Gastroesophageal sphincter (tissue), 4 donors: ENCODE results near the gene KAT8. TPM values are rescaled to one million over a fixed set of nuclear protein-coding genes. Genes with fewer than 3 reads are reported as not detected.
A peak's percentile ranks its signal among the peaks of the same experiment; 100 is the strongest.
"Not testable (repeated sequence)": the region's sequence is repeated elsewhere in the genome, so short reads cannot be mapped to it uniquely, and the experiment has no call there.

Experiments used
- ATAC-seq: fragments of 150-250 bp; one replicate; pipeline ENCODE4 v1.9.1; 2016; ENCODE audit warnings: mild to moderate bottlenecking, moderate library complexity
- H3K27ac ChIP-seq, 4 donors: fragments of 200-600 bp; sonication (generic) in 3 of 4; 1 replicate in 3 of 4; 2 replicates in 1 of 4; pipeline ENCODE4 v1.5.1; 2016 to 2019
- H3K27me3 ChIP-seq: fragments of 200-600 bp; sonication (generic); one replicate; pipeline ENCODE4 v1.5.1; 2019
- H3K36me3 ChIP-seq, 2 donors: fragments of 200-600 bp; sonication (generic); one replicate each; pipeline ENCODE4 v1.5.1; 2019; ENCODE audit warnings: control low read depth in 1 of 2
- H3K4me1 ChIP-seq, 3 donors: fragments of 200-600 bp; sonication (generic); 1 replicate in 2 of 3; 2 replicates in 1 of 3; pipeline ENCODE4 v1.5.1; 2016 to 2019; ENCODE audit warnings: control low read depth in 2 of 3
- H3K4me3 ChIP-seq, 2 donors: fragments of 200-600 bp; sonication (generic); one replicate each; pipeline ENCODE4 v1.5.1; 2019; ENCODE audit warnings: mild to moderate bottlenecking in 1 of 2, moderate library complexity in 1 of 2
- H3K9me3 ChIP-seq, 3 donors: fragments of 200-600 bp; sonication (generic); one replicate each; pipeline ENCODE4 v1.5.1; 2017 to 2019; ENCODE audit warnings: control low read depth in 2 of 3
- EP300 ChIP-seq: sonication (generic); formaldehyde crosslinking; IDR thresholded peaks from one replicate; pipeline ENCODE4 v1.6.1; 2017; ENCODE audit warnings: antibody characterized with exemption, mild to moderate bottlenecking
- POLR2A ChIP-seq, 2 donors: fragments of 450-650 bp; IDR thresholded peaks; one replicate each; pipeline ENCODE4 v1.6.1; 2017; ENCODE audit warnings: antibody characterized with exemption in 2 of 2, mild to moderate bottlenecking in 2 of 2, moderate library complexity in 1 of 2
- POLR2AphosphoS5 ChIP-seq: sonication (generic); formaldehyde crosslinking; IDR thresholded peaks from one replicate; pipeline ENCODE4 v1.6.1; 2017; ENCODE audit warnings: antibody characterized with exemption
- WGBS, 2 donors: methylation state at CpG; one replicate each; pipeline ENCODE4 v1.1.5; 2018; ENCODE audit warnings: low coverage in 1 of 2; 5-methylcytosine and 5-hydroxymethylcytosine counted together
- total RNA-seq, 4 donors: library from RNA; depleted of rRNA; stranded (reverse); fragments of >200 nt; gene quantifications; one replicate each; pipeline ENCODE4 v1.1.0, GENCODE V29; 2016
- TF ChIP-seq, protein P1 (sequence below), 4 experiments: fragments of 200-600 bp in 2 of 4; fragments of 450-650 bp in 2 of 4; sonication (generic) in 1 of 4; IDR thresholded peaks; one replicate each; pipeline ENCODE4 v1.5.1; 2017 to 2019; ENCODE audit warnings: antibody characterized with exemption in 4 of 4, mild to moderate bottlenecking in 2 of 4, moderate library complexity in 2 of 4

The KAT8 gene
- total RNA-seq, 4 donors from 2014 or later = 65.6 to 81.4 (median 72.3) TPM

DNA sequence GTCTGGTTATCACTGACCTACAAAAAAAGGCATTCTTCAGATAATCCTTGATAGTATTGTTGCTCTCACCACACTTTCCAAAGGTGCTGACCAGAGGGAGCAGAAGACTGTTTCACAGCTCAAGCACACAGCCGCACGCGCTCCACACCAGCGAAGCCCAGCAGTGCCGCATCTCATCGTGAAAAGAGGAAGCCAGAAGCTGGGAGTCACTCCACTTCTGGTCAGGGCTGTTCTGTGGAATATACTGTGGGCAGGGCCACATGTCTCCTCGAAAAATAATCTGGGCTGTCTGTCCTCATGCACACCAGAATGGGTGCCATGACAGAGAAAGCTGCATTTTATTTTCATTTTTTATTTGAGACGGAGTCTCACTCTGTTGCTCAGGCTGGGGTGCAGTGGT, 39.7 kb downstream of the KAT8 start:
- WGBS, 2 donors = 61 to 68% methylated on average over 2 to 3 of the region's 8 CpGs
- Histone ChIP-seq H3K9me3 (no peaks in the 10 kb centered on the region), H3K4me3 (no peak overlapping the region), H3K27ac (no peak overlapping the region), H3K36me3 (no peaks in the 10 kb centered on the region), H3K27me3 (peaks cover 14% of the 10 kb centered on the region), H3K4me1 (no peaks in the 10 kb centered on the region)
- TF ChIP-seq, protein P1, sequence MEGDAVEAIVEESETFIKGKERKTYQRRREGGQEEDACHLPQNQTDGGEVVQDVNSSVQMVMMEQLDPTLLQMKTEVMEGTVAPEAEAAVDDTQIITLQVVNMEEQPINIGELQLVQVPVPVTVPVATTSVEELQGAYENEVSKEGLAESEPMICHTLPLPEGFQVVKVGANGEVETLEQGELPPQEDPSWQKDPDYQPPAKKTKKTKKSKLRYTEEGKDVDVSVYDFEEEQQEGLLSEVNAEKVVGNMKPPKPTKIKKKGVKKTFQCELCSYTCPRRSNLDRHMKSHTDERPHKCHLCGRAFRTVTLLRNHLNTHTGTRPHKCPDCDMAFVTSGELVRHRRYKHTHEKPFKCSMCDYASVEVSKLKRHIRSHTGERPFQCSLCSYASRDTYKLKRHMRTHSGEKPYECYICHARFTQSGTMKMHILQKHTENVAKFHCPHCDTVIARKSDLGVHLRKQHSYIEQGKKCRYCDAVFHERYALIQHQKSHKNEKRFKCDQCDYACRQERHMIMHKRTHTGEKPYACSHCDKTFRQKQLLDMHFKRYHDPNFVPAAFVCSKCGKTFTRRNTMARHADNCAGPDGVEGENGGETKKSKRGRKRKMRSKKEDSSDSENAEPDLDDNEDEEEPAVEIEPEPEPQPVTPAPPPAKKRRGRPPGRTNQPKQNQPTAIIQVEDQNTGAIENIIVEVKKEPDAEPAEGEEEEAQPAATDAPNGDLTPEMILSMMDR (IDR thresholded peaks at IDR 0.05) = no peak
- TF ChIP-seq EP300 (no peak), POLR2AphosphoS5 (no peak), POLR2A (IDR thresholded peaks at IDR 0.05) (no peak)
- ATAC-seq = no peak

DNA sequence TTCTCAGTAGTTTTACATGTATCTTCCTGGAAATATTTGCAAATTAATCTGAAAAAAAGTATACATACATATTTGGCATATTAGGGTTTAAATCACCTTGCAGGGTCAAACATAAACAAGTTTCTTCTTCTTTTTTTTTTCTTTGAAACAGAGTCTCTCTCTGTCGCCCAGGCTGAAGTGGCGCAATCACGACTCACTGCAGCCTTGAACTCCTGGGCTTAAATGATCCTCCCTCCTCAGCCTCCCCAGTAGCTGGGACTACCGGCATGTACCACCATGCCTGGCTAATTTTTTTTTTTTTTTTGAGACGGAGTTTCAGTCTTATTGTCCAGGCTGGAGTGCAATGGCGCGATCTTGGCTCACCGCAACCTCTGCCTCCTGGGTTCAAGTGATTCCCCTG, 49.9 kb downstream of the KAT8 start:
- Histone ChIP-seq H3K36me3 (no peaks in the 10 kb centered on the region), H3K4me1 (no peaks in the 10 kb centered on the region), H3K27me3 (no peaks in the 10 kb centered on the region), H3K9me3 (no peaks in the 10 kb centered on the region), H3K4me3 (no peak overlapping the region), H3K27ac (no peak overlapping the region)
- TF ChIP-seq POLR2A (IDR thresholded peaks at IDR 0.05) (no peak), POLR2AphosphoS5 (no peak), EP300 (no peak)
- TF ChIP-seq, protein P1 (IDR thresholded peaks at IDR 0.05) = no peak
- ATAC-seq = no peak
- 88% methylated on average over 7 of the region's 8 CpGs; no CpG with 5 or more reads in 1 of the 2 donors for WGBS, 2 donors

DNA sequence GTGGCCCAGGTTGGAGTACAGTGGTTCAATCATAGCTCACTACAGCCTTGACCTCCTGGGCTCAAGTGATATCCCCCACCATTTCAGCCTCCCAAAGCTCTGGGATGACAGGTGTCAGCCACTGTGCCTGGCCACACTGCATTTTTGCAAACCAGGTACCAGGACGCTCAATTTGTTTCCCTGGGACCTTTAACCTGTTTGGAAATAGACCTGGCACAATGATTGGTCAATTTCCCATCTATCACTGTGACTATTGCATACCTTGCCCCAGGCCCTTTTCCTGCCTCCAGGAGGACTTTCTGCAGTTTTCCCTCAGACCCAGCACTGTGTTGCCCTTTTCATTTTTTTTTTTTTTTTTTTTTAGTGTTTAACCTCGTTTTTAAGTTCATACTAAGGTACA, 51.4 kb downstream of the KAT8 start:
- Histone ChIP-seq H3K4me1 (no peaks in the 10 kb centered on the region), H3K9me3 (no peaks in the 10 kb centered on the region), H3K27me3 (no peaks in the 10 kb centered on the region), H3K4me3 (no peak overlapping the region), H3K36me3 (no peaks in the 10 kb centered on the region), H3K27ac (no peak overlapping the region)
- ATAC-seq = no peak
- TF ChIP-seq POLR2AphosphoS5 = no peak
- TF ChIP-seq POLR2A (IDR thresholded peaks at IDR 0.05) = no peak
- no peak for TF ChIP-seq EP300
- WGBS, 2 donors = 18 to 67% methylated on average over 1 to 2 of the region's 2 CpGs

DNA sequence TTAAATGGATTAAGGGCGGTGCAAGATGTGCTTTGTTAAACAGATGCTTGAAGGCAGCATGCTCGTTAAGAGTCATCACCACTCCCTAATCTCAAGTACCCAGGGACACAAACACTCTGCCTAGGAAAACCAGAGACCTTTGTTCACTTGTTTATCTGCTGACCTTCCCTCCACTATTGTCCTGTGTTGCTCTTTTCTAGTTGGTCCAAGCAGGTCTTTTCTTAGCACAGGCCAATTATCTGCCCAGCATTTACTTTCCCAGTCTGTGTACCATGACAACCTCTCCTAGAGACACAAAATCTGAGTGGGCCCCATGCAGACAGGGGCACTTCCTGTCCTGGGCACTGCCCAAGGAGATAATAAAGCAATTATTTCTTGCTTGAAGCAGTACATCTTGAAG, 52.6 kb downstream of the KAT8 start:
- not testable (repeated sequence) for H3K4me3 ChIP-seq, H3K27ac ChIP-seq, H3K36me3 ChIP-seq

DNA sequence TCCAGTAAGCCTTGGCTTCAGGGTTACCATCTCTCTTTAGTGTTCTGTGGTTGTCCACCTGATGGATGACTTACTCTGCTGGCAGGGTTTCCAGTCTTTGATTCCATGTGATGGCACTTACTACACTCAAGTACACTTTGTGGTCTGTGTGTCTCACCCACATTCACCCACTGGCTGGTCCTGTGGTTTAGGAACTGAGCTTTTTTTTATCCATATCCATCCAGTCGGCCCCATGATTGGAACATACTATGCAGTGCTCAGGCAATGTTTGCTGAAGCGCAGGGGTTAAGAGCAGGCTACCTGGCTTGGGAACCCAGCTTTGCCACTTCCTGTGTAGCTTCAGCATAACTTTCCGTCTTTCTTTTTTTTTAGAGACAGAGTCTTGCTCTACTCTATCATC, 59.7 kb downstream of the KAT8 start:
- no peak overlapping the region for H3K27ac ChIP-seq
- H3K9me3 ChIP-seq = no peaks in the 10 kb centered on the region
- TF ChIP-seq POLR2A (IDR thresholded peaks at IDR 0.05) (no peak), EP300 (no peak), POLR2AphosphoS5 (no peak)
- TF ChIP-seq, protein P1 (IDR thresholded peaks at IDR 0.05) = no peak
- no peak for ATAC-seq
- H3K36me3 ChIP-seq = peaks cover 0 to under 1% of the 10 kb centered on the region in 2 donors
- H3K27me3 ChIP-seq = no peaks in the 10 kb centered on the region
- no peak overlapping the region for H3K4me3 ChIP-seq
- WGBS, 2 donors = 80 to 82% methylated on average over 2 to 3 of the region's 3 CpGs
- peaks cover 0 to 23% (median 14%) of the 10 kb centered on the region in 3 donors for H3K4me1 ChIP-seq

More for the DNA sequence above, 52.6 kb downstream of the KAT8 start:
- no CpG with 5 or more reads among the region's 2 CpGs for WGBS, 2 donors
- not testable (repeated sequence) for H3K27me3 ChIP-seq, H3K9me3 ChIP-seq, ATAC-seq, H3K4me1 ChIP-seq

DNA sequence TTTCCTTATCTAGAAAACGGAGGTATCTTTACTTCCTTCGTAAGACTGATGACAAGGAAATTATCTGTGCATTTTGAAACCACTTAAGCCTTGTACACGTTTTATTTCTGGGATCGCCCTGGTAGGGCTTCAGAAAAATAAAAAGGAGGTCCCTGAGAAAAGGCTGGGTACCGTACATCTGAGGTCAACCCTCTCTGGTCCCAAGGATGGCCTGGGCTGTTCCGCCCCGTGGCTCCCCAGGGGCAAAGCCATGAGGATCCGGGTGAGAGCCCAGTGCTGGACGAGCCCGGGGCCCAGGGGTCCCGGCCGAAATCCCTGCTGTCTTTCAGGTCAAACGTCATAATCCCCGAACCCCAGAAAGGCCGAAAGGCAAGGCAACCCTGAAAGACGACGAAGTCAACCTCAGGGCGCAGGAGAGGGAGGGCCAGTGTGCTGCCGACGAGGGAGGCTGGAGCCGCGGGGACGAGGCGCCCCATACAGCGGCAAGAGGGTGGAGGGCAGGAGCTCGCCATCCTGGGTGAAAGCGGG, 61.8 kb downstream of the KAT8 start:
- no peaks in the 10 kb centered on the region for H3K27me3 ChIP-seq
- ATAC-seq = peak; percentile 1
- 2% methylated on average over 17 of the region's 27 CpGs; no CpG with 5 or more reads in 1 of the 2 donors for WGBS, 2 donors

More for the DNA sequence above, 61.8 kb downstream of the KAT8 start:
- Histone ChIP-seq H3K4me1 (peaks cover 0 to 44% (median 30%) of the 10 kb centered on the region in 3 donors), H3K36me3 (peaks cover 3 to 22% of the 10 kb centered on the region in 2 donors), H3K9me3 (no peaks in the 10 kb centered on the region), H3K27ac (peak overlapping the region; percentile 86 to 99 (median 96)), H3K4me3 (peak overlapping the region; percentile 79 to 99)
- TF ChIP-seq EP300 = no peak
- TF ChIP-seq POLR2A (IDR thresholded peaks at IDR 0.05) = no peak
- TF ChIP-seq, protein P1 (IDR thresholded peaks at IDR 0.05) = no peak
- no peak for TF ChIP-seq POLR2AphosphoS5
